ENCODE results near the gene GRN. TPM values are rescaled to one million over a fixed set of nuclear protein-coding genes. Genes with fewer than 3 reads are reported as not detected.

GRN gene
- total and polyA plus RNA-seq, 9 of the 15 experiments (the other 6 are each of a cell fraction or from before 2014, with no cell fraction given) = 5.4 to 75.3 (median 20.7) TPM

DNA sequence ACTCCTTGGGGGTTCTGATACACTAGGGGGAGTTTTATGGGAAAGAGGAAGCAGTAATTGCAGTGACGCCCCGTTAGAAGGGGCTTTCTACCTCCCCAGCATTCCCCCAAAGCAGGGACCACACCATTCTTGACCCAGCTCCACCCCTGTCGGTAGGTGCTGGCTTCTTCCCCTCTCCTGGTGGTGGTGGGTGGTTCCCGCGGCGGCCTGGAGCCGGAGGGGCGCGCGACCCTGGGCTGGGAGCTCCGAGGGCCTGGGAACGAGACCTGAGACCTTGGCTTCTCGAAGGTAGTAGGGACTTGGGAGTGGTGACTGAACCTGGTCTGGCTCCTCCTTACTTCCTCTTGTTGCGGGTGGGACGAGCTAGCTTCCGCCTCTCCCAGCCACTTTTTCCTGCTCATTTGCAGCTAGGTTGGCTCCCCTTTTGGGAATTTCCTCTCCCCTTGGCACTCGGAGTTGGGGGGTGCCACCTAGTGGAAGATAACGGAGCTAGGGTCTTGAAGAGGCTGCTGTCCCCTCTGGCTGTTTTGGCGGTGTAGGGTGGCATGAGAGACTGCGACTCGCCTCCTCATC lies 438 bp downstream of the GRN start (continued):
- TF ChIP-seq, protein P1, sequence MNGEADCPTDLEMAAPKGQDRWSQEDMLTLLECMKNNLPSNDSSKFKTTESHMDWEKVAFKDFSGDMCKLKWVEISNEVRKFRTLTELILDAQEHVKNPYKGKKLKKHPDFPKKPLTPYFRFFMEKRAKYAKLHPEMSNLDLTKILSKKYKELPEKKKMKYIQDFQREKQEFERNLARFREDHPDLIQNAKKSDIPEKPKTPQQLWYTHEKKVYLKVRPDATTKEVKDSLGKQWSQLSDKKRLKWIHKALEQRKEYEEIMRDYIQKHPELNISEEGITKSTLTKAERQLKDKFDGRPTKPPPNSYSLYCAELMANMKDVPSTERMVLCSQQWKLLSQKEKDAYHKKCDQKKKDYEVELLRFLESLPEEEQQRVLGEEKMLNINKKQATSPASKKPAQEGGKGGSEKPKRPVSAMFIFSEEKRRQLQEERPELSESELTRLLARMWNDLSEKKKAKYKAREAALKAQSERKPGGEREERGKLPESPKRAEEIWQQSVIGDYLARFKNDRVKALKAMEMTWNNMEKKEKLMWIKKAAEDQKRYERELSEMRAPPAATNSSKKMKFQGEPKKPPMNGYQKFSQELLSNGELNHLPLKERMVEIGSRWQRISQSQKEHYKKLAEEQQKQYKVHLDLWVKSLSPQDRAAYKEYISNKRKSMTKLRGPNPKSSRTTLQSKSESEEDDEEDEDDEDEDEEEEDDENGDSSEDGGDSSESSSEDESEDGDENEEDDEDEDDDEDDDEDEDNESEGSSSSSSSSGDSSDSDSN (IDR thresholded peaks at IDR 0.05; ENCODE audit: borderline replicate concordance in 1 of 2, low read depth in 2 of 2, low read length in 2 of 2) = 0 out of 4 replicates have a peak, but pooled peaks of 1 of the 2 experiments have one; percentile 14
- no peak for TF ChIP-seq MCM7 (IDR thresholded peaks at IDR 0.05)
- no peak for TF ChIP-seq TSC22D4 (tag; IDR thresholded peaks at IDR 0.05)
- TF ChIP-seq ZNF41 (CRISPR knock-in tag; conservative IDR thresholded peaks at IDR 0.05) = no peak
- TF ChIP-seq ZNF644 (tag; IDR thresholded peaks at IDR 0.05; ENCODE audit: low read depth) = no peak
- no peak for TF ChIP-seq RBM39 (optimal IDR thresholded peaks at IDR 0.05; ENCODE audit: low read depth, low read length)
- no peak for TF ChIP-seq KDM5B (IDR thresholded peaks at IDR 0.05; ENCODE audit: insufficient replicate concordance, low read depth, low read length)
- no peak for TF ChIP-seq PRMT5 (CRISPR knock-in tag; IDR thresholded peaks at IDR 0.05)
- no peak for TF ChIP-seq DNMT1 (IDR thresholded peaks at IDR 0.05)
- TF ChIP-seq, protein P2, sequence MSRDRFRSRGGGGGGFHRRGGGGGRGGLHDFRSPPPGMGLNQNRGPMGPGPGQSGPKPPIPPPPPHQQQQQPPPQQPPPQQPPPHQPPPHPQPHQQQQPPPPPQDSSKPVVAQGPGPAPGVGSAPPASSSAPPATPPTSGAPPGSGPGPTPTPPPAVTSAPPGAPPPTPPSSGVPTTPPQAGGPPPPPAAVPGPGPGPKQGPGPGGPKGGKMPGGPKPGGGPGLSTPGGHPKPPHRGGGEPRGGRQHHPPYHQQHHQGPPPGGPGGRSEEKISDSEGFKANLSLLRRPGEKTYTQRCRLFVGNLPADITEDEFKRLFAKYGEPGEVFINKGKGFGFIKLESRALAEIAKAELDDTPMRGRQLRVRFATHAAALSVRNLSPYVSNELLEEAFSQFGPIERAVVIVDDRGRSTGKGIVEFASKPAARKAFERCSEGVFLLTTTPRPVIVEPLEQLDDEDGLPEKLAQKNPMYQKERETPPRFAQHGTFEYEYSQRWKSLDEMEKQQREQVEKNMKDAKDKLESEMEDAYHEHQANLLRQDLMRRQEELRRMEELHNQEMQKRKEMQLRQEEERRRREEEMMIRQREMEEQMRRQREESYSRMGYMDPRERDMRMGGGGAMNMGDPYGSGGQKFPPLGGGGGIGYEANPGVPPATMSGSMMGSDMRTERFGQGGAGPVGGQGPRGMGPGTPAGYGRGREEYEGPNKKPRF (IDR thresholded peaks at IDR 0.05; ENCODE audit: low read depth, low read length) = no peak
- TF ChIP-seq FOXA3 (CRISPR knock-in tag; conservative IDR thresholded peaks at IDR 0.05 in 1 of 2, IDR thresholded peaks at IDR 0.05 in 1 of 2) = no peak
- TF ChIP-seq, protein P3, sequence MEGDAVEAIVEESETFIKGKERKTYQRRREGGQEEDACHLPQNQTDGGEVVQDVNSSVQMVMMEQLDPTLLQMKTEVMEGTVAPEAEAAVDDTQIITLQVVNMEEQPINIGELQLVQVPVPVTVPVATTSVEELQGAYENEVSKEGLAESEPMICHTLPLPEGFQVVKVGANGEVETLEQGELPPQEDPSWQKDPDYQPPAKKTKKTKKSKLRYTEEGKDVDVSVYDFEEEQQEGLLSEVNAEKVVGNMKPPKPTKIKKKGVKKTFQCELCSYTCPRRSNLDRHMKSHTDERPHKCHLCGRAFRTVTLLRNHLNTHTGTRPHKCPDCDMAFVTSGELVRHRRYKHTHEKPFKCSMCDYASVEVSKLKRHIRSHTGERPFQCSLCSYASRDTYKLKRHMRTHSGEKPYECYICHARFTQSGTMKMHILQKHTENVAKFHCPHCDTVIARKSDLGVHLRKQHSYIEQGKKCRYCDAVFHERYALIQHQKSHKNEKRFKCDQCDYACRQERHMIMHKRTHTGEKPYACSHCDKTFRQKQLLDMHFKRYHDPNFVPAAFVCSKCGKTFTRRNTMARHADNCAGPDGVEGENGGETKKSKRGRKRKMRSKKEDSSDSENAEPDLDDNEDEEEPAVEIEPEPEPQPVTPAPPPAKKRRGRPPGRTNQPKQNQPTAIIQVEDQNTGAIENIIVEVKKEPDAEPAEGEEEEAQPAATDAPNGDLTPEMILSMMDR (IDR thresholded peaks at IDR 0.05 in 2 of 3, conservative IDR thresholded peaks at IDR 0.05 in 1 of 3; ENCODE audit: insufficient read depth in 2 of 3, low read depth in 1 of 3, low read length in 3 of 3) = peak; percentile 63 to 72 (median 66)
- peak; percentile 62 for TF ChIP-seq ZBTB7A (IDR thresholded peaks at IDR 0.05; ENCODE audit: borderline replicate concordance, control insufficient read depth, low read depth, low read length)
- TF ChIP-seq, protein P4, sequence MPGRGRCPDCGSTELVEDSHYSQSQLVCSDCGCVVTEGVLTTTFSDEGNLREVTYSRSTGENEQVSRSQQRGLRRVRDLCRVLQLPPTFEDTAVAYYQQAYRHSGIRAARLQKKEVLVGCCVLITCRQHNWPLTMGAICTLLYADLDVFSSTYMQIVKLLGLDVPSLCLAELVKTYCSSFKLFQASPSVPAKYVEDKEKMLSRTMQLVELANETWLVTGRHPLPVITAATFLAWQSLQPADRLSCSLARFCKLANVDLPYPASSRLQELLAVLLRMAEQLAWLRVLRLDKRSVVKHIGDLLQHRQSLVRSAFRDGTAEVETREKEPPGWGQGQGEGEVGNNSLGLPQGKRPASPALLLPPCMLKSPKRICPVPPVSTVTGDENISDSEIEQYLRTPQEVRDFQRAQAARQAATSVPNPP (IDR thresholded peaks at IDR 0.05; ENCODE audit: borderline replicate concordance, insufficient read depth, insufficient read length) = no peak
- no peak for TF ChIP-seq GATAD2B (IDR thresholded peaks at IDR 0.05; ENCODE audit: borderline replicate concordance)
- TF ChIP-seq RNF2 (IDR thresholded peaks at IDR 0.05) = no peak
- TF ChIP-seq, protein P5, sequence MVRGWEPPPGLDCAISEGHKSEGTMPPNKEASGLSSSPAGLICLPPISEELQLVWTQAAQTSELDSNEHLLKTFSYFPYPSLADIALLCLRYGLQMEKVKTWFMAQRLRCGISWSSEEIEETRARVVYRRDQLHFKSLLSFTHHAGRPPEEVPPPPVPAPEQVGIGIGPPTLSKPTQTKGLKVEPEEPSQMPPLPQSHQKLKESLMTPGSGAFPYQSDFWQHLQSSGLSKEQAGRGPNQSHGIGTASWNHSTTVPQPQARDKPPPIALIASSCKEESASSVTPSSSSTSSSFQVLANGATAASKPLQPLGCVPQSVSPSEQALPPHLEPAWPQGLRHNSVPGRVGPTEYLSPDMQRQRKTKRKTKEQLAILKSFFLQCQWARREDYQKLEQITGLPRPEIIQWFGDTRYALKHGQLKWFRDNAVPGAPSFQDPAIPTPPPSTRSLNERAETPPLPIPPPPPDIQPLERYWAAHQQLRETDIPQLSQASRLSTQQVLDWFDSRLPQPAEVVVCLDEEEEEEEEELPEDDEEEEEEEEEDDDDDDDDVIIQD (CRISPR knock-in tag; IDR thresholded peaks at IDR 0.05) = no peak
- TF ChIP-seq ESRRA (IDR thresholded peaks at IDR 0.05; ENCODE audit: borderline replicate concordance, low read depth) = no peak
- TF ChIP-seq XRCC3 (IDR thresholded peaks at IDR 0.05) = no peak

Measured in K562 (cell line).